GM18951 (cell line): ENCODE data around the gene RIMS3.
"Not testable (repeated sequence)": the region's sequence is repeated elsewhere in the genome, so short reads cannot be mapped to it uniquely, and the experiment has no call there.

Source experiments
- POLR2A ChIP-seq: IDR thresholded peaks from 4 replicates; pipeline ENCODE4 v1.6.1; 2011; ENCODE audit warnings: mild to moderate bottlenecking; ENCODE audit not compliant: insufficient read length, insufficient read depth; ENCODE audit errors: extremely low read depth
- in situ Hi-C: fragments of 300-500 bp; cut with MboI; formaldehyde crosslinking; loops from one replicate; pipeline ENCODE4 v1.12.0; 2022; ENCODE audit warnings: low sequenced_read_pairs, mixed read lengths, inconsistent platforms; ENCODE audit not compliant: unreplicated experiment

RIMS3 gene

GRCh38 chr1:40606194-40606593, 59.3 kb downstream of the RIMS3 start:
- TF ChIP-seq POLR2A = no peak
- in situ Hi-C loops = no loop called here

- in situ Hi-C loops = no loop called here
- TF ChIP-seq POLR2A = no peak
These were observed 65.6 kb downstream of the RIMS3 start for GRCh38 chr1:40599926-40600325.

- in situ Hi-C loops = no loop called here
- no peak for TF ChIP-seq POLR2A
These were observed 69.9 kb downstream of the RIMS3 start for GRCh38 chr1:40595623-40596022.

GRCh38 chr1:40594187-40594531, 71.3 kb downstream of the RIMS3 start:
- in situ Hi-C loops = no loop called here

GRCh38 chr1:40593449-40594186, 71.9 kb downstream of the RIMS3 start:
- no peak for TF ChIP-seq POLR2A
- in situ Hi-C loops = no loop called here

More at GRCh38 chr1:40594187-40594531, 71.3 kb downstream of the RIMS3 start:
- TF ChIP-seq POLR2A = no peak

GRCh38 chr1:40592107-40592803, 73.2 kb downstream of the RIMS3 start:
- no peak for TF ChIP-seq POLR2A
- in situ Hi-C loops = no loop called here

GRCh38 chr1:40588586-40588985, 76.9 kb downstream of the RIMS3 start:
- in situ Hi-C loops = no loop called here
- no peak for TF ChIP-seq POLR2A

- TF ChIP-seq POLR2A = no peak
- in situ Hi-C loops = no loop called here
These were observed 81.5 kb downstream of the RIMS3 start for GRCh38 chr1:40583980-40584379.

- in situ Hi-C loops = no loop called here
These were observed 83.4 kb downstream of the RIMS3 start for GRCh38 chr1:40582116-40582515.

GRCh38 chr1:40575336-40575735, 90.1 kb downstream of the RIMS3 start:
- no peak for TF ChIP-seq POLR2A
- in situ Hi-C loops = no loop called here

More at GRCh38 chr1:40582116-40582515, 83.4 kb downstream of the RIMS3 start:
- no peak for TF ChIP-seq POLR2A

- in situ Hi-C loops = not testable (repeated sequence)
These were observed 90.7 kb downstream of the RIMS3 start for GRCh38 chr1:40574805-40575204.
